DMS79 treated with DMSO at 0.1 percent for 48 hours (cell line): Measurements from ENCODE around the gene KMT2B.
"Not testable (repeated sequence)": the region's sequence is repeated elsewhere in the genome, so short reads cannot be mapped to it uniquely, and the experiment has no call there.

Source experiments
- DNase-seq: peaks from one replicate; lab custom pipeline; 2025; lab: John Stamatoyannopoulos, UW

Gene KMT2B

DNA sequence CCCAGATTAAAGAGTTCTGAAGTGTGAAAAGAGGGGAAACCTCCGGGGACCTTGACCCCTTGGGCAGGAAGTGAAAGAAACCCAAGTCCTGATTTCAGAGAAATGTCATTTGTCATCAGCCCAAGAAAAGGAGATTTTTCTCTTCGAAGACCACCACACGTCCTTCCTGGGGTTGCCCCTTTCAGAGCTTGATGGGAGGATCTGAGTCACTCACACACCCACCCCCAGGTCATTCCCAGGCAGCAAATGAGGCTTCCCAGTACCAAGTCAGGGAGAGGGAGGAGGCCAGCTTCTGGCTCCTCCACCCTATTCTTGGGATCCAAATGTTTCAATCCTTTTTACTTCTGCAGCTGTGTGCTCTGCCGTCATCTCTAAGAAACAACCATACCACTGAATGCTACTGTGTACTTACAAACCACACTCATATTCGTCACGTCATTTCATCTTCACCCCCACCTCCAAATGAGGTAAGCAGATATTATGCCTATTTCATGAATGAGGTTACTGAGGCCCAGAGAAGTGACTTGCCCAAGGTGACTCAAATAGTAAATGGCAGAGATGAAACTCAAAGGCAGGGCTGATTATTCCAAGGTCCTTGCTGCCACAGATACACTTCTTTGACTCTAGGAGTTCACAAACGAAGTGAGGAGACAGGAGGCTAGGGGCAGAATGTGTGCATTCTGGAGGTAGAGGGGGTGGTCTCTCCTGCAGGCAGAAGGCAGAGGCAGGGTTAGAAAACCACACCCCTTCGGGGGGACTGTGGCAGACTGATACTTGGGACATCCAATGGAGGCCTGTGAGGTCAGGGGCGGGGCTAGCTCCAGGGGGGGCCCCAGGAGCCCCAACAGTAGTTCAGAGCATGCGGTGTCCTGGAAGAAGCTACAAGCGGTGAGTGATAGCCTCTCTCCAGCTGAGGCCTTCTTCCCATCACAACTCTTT lies 5.0 kb upstream of the KMT2B start:
- no peak for DNase-seq

DNA sequence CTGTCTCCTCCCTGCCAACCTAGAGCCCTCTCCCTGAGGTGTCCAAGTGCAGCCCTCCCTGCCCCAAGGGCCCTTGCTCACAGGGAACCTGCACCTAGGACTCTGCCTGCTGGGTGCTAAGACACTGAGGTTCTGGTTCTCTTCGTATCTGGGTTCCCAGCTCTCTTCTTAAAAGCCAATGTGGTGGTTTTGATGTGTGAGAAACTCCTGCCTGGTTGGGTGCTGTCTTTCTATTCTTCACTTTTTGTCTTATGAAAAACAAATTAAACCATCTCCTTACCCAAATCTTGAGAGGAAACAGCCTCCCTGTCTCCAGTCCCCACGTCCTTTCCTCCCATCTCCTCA lies 4.3 kb upstream of the KMT2B start:
- DNase-seq = no peak

DNA sequence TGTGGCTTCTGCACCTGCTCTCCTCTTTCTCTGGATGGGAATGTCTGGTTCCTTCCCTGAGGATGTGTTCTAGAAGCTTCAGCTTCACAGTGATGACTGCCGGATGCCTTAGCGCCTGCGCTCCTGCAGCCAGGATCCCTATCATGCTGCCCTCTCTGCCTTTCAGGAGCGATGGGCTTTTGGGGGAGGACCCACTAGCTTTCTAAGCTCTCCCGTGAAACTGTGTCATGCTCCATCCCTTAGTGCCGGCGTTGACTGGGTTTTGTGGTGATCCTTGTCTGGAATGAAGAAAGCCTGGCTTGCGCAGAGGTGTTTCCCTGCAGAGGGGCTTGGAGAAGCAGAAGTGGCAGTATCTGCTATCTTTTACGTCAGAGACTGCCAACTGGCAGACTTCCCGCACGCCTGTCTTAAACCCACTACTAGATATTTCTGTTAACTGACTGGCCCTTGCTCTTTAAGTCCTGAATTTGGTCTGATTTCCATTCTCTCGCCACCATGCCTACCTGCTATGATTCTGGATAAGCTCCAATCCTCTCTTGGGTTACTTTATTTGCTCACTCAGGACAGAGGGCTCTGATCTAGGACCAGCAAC lies 3.8 kb upstream of the KMT2B start:
- DNase-seq = no peak

DNA sequence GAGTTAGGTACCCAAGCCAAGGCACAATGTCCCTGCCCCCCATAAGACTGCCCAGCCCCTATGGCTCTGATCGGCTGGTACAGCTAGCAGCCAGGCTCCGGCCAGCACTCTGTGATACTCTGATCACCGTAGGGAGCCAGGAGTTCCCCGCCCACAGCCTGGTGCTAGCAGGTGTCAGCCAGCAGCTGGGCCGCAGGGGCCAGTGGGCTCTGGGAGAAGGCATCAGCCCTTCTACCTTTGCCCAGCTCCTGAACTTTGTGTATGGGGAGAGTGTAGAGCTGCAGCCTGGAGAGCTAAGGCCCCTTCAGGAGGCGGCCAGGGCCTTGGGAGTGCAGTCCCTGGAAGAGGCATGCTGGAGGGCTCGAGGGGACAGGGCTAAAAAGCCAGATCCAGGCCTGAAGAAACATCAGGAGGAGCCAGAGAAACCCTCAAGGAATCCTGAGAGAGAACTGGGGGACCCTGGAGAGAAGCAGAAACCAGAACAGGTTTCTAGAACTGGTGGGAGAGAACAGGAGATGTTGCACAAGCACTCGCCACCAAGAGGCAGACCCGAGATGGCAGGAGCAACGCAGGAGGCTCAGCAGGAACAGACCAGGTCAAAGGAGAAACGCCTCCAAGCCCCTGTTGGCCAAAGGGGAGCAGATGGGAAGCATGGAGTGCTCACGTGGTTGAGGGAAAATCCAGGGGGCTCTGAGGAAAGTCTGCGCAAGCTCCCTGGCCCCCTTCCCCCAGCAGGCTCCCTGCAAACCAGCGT lies 3.0 kb upstream of the KMT2B start:
- no peak for DNase-seq

DNA sequence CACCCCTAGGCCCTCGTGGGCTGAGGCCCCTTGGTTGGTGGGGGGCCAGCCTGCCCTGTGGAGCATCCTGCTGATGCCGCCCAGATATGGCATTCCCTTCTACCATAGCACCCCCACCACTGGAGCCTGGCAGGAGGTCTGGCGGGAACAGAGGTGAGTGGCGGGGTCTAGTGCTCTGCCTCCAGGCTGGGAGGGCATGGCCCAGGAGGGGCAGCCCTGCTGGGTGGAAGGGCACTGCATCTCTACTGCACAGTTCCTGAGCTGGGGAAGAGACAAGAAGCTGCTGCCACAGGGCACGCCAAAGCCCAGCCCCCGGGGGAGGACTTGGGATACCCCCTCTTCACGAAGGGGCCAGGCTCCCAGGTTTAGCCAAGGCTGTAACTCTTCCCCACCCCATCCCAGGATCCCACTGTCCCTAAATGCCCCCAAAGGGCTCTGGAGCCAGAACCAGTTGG lies 2.4 kb upstream of the KMT2B start:
- no peak for DNase-seq

DNA sequence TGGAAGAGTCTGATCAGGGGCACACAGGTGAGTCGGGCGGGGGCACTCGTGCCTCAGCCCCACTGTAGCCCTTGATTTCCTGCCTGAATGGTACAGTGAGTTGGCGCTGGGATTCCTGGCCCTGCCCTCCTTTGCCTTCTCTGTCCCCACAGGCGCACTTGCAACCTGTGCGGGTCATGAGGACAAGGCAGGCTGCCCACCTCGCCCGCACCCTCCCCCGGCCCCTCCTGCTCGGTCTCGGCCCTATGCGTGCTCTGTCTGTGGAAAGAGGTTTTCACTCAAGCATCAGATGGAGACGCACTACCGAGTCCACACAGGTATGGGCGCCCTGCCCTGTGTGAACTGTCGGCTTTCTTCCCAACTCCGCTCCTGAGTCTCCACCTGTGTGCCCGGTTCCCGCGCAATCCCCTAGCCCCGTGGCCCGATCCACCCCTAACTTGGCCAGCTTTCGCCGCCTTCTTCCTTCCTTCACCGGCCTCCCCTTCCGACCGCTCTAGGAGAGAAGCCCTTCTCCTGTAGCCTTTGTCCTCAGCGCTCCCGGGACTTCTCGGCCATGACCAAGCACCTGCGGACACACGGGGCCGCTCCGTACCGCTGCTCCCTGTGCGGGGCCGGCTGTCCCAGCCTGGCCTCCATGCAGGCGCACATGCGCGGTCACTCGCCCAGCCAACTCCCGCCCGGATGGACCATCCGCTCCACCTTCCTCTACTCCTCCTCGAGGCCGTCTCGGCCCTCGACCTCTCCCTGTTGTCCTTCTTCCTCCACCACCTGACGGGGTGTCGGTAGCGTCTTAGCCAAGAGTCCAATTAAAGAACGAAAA lies 1.6 kb upstream of the KMT2B start:
- peak; percentile 39 for DNase-seq

DNA sequence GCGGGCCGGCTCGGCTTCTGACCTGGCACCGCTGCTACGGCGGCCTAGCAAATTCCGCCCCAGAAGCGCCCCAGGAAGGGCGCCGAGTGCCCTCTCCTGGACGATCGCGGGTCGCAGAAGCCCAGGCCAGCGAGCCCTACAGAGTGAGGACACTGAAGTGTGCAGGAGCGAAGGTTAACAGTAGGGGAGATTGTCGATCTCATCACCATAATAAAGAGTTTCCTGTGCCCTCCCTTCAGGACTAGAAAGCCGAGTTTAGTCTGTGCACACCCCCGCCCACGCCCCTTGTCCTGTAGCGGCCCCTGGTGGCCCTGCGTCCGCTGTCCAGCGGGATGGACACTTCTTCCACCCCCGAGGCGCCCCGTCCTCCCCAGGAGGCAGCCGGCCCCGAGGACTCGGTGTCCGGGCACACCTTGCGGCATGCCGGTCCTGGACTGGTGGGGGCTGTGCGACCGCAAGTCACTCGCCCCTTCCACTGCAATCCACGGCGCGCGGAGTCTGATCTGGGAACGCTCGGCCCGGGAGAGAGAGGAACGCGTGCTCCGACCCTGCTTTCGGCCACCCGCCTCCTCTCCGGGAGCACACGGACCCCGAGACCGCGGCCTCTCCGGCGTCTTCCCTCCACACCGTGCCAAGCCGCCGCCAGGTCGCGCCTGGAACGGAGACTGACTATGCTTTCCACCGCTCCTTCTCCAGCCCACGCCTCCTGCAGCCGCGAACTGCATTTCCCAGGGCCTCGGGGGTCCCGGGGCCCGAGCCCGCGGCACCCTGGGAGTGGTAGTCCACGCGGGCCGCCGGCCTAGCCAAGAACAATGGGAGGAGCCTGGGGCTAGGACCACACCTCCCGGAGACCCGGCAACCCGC lies 770 bp upstream of the KMT2B start:
- DNase-seq = peak; percentile 64

DNA sequence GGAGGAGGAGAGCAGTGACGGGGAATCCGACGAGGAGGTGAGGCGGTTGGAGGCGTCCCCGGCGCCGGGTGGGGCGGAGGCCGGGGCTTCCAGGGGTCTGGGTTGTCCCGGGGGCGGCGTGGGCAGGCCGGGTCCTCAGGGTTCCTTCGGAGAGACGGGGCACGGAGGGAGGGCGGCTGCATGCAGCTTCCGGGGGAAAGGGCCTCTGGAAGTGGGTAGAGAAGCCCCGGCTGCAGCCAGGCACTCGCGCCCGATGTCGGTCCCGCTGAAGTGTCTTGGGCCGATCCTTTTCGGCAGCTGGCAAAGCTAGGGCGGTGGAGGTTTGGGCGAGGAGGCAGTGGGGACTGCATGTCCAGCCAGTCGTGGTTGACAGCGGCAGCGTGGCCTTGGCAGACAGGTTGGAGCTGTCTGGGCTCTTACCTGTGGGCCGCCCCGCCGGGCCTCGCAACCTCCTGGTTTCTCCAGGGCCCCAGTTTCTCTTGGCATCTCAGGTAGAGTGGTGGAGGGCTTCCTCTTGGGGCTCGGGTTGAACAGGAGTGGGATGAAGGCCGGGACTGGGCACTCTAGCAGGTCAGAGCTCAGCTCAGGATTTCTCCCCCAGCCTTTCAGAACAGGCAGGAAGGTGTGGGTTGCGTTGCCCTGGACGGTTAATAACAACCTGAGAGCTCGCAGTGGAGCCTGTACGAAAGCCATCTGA lies 690 bp downstream of the KMT2B start:
- no peak for DNase-seq

DNA sequence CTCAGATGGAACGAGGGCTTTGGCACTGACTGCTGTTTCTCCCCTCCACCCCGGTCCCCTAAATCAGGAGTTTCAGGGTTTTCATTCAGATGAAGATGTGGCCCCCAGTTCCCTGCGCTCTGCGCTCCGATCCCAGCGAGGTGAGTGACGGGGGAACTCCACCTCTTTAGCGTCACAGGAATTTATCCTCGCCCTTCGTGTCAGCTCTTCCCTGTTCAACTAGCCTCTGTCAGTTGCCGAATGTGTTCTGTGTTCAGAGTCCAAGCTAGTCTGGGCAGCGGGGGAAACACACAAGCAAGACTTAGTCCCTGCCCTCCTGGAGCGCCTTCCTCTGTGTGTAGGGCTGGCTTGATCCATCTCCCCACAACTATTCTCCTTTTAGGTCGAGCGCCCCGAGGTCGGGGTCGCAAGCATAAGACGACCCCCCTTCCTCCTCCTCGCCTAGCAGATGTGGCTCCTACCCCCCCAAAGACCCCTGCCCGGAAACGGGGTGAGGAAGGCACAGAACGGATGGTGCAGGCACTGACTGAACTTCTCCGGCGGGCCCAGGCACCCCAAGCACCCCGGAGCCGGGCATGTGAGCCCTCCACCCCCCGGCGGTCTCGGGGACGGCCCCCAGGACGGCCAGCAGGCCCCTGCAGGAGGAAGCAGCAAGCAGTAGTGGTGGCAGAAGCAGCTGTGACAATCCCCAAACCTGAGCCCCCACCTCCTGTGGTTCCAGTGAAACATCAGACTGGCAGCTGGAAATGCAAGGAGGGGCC lies 1.8 kb downstream of the KMT2B start:
- DNase-seq = no peak

DNA sequence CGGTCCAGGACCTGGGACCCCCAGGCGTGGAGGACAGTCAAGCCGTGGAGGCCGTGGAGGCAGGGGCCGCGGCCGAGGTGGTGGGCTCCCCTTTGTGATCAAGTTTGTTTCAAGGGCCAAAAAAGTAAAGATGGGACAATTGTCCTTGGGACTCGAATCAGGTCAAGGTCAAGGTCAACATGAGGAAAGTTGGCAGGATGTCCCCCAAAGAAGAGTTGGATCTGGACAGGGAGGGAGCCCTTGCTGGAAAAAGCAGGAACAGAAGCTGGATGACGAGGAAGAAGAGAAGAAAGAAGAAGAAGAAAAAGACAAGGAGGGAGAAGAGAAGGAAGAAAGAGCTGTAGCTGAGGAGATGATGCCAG lies 2.3 kb downstream of the KMT2B start:
- DNase-seq = no peak

DNA sequence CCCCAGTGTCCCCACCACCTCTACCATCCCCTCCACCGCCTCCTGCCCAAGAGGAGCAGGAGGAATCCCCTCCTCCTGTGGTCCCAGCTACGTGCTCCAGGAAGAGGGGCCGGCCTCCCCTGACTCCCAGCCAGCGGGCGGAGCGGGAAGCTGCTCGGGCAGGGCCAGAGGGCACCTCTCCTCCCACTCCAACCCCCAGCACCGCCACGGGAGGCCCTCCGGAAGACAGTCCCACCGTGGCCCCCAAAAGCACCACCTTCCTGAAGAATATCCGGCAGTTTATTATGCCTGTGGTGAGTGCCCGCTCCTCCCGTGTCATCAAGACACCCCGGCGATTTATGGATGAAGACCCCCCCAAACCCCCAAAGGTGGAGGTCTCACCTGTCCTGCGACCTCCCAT lies 2.8 kb downstream of the KMT2B start:
- no peak for DNase-seq

DNA sequence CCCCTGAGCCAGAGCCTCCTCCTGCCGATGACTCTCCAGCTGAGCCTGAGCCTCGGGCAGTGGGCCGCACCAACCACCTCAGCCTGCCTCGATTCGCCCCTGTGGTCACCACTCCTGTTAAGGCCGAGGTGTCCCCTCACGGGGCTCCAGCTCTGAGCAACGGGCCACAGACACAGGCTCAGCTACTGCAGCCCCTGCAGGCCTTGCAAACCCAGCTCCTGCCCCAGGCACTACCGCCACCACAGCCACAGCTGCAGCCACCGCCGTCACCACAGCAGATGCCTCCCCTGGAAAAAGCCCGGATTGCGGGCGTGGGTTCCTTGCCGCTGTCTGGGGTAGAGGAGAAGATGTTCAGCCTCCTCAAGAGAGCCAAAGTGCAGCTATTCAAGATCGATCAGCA lies 3.6 kb downstream of the KMT2B start:
- DNase-seq = no peak

DNA sequence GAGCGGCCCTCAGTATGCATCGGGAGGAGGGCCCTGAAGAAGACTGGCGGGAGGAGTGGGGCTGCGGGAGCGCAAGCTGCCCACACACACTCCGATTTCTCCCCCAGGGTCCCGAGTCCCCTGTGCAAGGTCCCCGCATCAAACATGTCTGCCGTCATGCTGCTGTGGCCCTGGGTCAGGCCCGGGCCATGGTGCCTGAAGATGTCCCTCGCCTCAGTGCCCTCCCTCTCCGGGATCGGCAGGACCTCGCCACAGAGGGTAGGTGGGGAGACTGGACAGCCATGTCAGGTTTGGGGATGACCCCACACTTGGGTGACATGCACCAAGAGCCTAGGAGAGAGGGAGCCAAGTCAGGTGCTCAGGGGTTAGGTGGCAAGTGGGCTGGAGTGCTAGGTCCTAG lies 4.7 kb downstream of the KMT2B start:
- no peak for DNase-seq

DNA sequence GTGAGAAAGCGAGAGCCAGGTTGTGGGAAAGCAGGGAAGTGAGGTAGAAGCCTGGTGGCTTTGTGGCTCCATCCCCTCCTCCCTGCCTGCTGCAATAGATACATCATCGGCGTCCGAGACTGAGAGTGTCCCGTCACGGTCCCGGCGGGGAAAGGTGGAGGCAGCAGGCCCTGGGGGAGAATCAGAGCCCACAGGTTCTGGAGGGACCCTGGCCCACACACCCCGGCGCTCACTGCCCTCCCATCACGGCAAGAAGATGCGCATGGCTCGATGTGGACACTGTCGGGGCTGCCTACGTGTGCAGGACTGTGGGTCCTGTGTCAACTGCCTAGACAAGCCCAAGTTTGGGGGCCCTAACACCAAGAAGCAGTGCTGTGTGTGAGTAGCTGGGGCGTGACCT lies 5.1 kb downstream of the KMT2B start:
- DNase-seq = no peak

DNA sequence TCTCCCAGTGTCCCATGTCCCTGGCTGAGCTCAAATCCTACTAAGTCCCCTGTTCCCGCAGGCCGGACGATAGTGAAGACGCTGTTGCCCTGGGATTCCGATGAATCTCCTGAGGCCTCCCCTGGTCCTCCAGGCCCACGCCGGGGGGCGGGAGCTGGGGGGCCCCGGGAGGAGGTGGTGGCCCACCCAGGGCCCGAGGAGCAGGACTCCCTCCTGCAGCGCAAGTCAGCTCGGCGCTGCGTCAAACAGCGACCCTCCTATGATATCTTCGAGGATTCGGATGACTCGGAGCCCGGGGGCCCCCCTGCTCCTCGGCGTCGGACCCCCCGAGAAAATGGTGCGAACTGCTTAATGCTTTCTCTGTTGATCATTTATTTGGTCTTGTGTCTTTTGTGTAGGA lies 5.9 kb downstream of the KMT2B start:
- DNase-seq = no peak

DNA sequence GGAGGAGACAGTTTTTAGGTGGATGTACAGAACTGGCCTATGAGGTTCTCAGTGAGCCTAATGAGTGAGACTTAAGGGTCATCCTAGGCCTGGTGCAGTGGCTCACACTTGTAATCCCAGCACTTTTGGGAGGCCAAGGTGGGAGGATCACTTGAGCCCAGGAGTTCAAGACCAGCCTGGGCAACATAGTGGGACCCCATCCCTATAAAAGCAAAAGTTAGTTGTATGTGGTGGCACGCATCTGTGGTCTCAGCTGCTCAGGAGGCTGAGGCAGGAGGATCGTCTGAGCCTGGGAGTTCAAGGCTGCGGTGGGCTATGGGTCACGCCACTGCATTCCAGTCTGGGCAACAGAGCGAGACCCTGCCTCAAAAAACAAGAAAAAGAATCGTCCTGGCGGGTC lies 6.3 kb downstream of the KMT2B start:
- not testable (repeated sequence) for DNase-seq

DNA sequence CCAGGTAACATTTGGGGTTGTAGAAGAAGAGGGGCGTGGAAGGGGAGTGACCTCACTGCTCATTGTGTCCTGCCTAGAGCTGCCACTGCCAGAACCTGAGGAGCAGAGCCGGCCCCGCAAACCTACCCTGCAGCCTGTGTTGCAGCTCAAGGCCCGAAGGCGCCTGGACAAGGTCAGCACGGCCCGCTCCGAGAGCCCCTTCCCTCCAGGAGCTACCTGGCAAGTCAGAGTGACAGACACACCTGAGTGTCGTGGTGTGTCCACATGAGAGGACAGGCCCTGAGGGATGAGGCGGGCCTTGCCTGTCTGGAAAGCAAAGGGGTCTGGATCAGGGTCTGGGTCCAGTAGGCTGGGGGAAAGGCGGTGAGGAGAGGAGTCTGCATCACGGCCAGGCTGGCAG lies 6.8 kb downstream of the KMT2B start:
- no peak for DNase-seq

DNA sequence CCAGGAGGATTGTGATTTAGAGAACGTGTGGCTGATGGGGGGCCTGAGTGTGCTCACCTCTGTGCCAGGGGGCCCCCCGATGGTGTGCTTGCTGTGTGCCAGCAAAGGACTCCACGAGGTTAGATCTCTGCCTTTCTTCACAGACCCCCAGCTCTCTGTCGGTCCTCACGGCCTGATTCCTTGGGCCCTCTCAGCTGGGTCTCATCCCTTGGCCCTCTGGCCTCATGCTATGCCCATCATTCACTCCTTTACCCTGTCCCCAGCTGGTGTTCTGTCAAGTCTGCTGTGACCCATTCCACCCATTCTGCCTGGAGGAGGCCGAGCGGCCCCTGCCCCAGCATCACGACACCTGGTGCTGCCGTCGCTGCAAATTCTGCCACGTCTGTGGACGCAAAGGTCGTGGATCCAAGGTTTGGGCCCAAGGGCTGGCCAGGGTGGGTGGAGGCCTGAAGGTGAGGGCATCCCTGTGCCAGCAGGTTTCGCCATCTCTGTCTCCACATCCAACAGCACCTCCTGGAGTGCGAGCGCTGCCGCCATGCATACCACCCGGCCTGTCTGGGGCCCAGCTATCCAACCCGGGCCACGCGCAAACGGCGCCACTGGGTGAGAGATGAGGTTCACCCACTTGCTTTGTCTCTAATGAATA lies 7.5 kb downstream of the KMT2B start:
- no peak for DNase-seq
